ENCODE data around the gene EDN2. TPM values are rescaled to one million over a fixed set of nuclear protein-coding genes. Genes with fewer than 3 reads are reported as not detected.

EDN2 gene
- total RNA-seq, 1 donor from 2014 or later: not detected

DNA sequence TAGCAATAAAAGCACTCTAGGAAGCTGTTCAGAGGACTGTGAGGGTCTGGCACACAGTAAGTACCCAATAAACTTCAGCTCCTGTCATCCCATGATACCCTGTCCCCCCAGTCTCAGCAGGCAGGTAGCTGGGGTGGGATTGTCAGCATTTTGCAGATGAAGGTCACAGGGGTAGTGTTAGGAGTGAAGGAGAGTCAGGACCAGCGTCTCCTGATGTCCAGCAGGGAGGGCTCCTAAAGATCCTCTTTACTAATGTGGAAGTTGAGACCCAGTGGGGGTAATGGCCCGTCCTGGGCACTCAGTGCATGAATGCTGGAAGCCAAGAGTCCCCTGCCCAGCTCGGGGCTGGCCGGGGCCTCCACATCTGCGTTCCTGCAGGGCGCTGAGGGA lies 31.3 kb upstream of the EDN2 start:
- H3K36me3 Mint-ChIP-seq (ENCODE audit: insufficient read depth): no peaks in the 10 kb centered on the region
- TF ChIP-seq, protein P1, sequence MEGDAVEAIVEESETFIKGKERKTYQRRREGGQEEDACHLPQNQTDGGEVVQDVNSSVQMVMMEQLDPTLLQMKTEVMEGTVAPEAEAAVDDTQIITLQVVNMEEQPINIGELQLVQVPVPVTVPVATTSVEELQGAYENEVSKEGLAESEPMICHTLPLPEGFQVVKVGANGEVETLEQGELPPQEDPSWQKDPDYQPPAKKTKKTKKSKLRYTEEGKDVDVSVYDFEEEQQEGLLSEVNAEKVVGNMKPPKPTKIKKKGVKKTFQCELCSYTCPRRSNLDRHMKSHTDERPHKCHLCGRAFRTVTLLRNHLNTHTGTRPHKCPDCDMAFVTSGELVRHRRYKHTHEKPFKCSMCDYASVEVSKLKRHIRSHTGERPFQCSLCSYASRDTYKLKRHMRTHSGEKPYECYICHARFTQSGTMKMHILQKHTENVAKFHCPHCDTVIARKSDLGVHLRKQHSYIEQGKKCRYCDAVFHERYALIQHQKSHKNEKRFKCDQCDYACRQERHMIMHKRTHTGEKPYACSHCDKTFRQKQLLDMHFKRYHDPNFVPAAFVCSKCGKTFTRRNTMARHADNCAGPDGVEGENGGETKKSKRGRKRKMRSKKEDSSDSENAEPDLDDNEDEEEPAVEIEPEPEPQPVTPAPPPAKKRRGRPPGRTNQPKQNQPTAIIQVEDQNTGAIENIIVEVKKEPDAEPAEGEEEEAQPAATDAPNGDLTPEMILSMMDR (IDR thresholded peaks at IDR 0.05; ENCODE audit: unreplicated experiment): no peak
- H3K4me3 Mint-ChIP-seq (ENCODE audit: low read depth): no peak overlapping the region
- peaks cover 1% of the 10 kb centered on the region for H3K4me1 Mint-ChIP-seq (ENCODE audit: low read depth)
- no peak for DNase-seq (ENCODE audit: low spot score, unreplicated experiment)
- H3K9me3 Mint-ChIP-seq (ENCODE audit: low read depth): no peaks in the 10 kb centered on the region
- no peak overlapping the region for H3K27ac Mint-ChIP-seq
- H3K27me3 Mint-ChIP-seq: peaks cover 19% of the 10 kb centered on the region

DNA sequence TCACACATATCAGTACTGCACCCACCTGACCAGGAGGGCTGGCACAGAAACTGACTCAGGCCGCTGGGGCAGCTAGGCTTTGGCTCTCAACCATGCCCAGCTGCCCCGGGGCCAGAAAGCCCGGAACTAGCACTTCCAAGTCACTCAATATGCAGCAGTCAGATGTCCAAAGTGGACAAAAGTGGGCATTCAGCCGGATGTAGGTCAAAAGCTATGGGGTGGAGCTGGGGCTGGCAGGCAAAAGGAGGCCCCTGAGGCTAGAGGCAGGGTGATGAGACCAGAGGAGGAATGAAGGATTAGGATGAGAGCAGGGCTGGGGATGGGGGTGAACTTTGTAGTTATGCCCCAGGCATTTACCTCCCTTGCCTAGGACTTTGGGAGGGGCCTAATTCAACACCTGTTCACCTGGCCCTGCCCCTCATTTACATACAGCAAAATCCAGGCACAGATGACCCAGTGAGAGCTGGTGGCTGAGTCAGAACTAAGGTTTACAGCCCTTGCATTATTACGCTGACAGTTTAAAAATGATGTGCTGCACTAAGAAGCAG lies 30.7 kb upstream of the EDN2 start:
- Mint-ChIP-seq H3K27ac (no peak overlapping the region), H3K36me3 (ENCODE audit: insufficient read depth) (no peaks in the 10 kb centered on the region), H3K27me3 (peaks cover 19% of the 10 kb centered on the region), H3K4me1 (ENCODE audit: low read depth) (peaks cover 1% of the 10 kb centered on the region), H3K4me3 (ENCODE audit: low read depth) (no peak overlapping the region), H3K9me3 (ENCODE audit: low read depth) (no peaks in the 10 kb centered on the region)
- TF ChIP-seq, protein P1 (IDR thresholded peaks at IDR 0.05; ENCODE audit: unreplicated experiment): no peak
- no peak for DNase-seq (ENCODE audit: low spot score, unreplicated experiment)

DNA sequence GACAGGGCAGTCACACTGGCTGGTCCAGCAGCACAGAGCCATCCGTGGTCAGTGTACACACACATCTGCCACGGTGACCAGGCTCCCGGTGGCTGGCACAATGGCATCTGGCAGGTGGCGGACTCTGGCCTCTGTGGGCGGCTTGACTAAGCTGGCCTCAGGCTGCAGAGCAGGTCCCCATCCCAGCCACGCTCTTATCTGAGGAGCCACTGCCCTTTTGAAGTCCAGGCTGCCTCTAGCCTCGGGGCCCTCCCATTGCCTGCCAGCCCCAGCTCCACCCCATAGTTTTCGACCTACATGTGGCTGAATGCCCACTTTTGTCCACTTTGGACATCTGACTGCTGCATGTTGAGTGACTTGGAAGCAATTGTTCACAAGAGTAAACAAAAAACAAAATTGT lies 29.9 kb upstream of the EDN2 start:
- Mint-ChIP-seq H3K9me3 (ENCODE audit: low read depth) (no peaks in the 10 kb centered on the region), H3K36me3 (ENCODE audit: insufficient read depth) (no peaks in the 10 kb centered on the region), H3K27ac (no peak overlapping the region), H3K27me3 (peaks cover 13% of the 10 kb centered on the region), H3K4me3 (ENCODE audit: low read depth) (no peak overlapping the region), H3K4me1 (ENCODE audit: low read depth) (peaks cover 1% of the 10 kb centered on the region)
- TF ChIP-seq, protein P1 (IDR thresholded peaks at IDR 0.05; ENCODE audit: unreplicated experiment): no peak
- no peak for DNase-seq (ENCODE audit: low spot score, unreplicated experiment)

DNA sequence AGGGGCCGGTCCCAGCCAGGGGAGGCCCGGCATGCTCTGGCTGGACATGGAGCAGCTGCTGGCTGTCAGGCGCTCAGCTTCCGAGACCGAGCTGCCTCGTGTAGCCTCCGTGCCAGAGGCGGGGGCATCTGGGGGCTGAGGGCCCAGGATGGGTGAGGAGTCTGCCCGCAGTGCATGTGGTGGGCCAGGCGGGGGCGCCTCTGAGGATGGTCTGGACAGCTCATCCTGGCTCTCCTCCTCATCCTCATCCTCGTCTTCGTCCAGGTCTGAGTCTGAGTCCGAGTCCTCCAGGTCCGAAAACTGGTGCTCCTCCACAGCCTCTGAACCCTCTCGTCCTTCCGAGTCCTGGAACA lies 28.9 kb upstream of the EDN2 start:
- Mint-ChIP-seq H3K27me3 (peaks cover 14% of the 10 kb centered on the region), H3K27ac (no peak overlapping the region), H3K36me3 (ENCODE audit: insufficient read depth) (no peaks in the 10 kb centered on the region), H3K4me3 (ENCODE audit: low read depth) (no peak overlapping the region), H3K4me1 (ENCODE audit: low read depth) (peaks cover 1% of the 10 kb centered on the region), H3K9me3 (ENCODE audit: low read depth) (no peaks in the 10 kb centered on the region)
- DNase-seq (ENCODE audit: low spot score, unreplicated experiment): no peak
- TF ChIP-seq, protein P1 (IDR thresholded peaks at IDR 0.05; ENCODE audit: unreplicated experiment): peak; percentile 33

DNA sequence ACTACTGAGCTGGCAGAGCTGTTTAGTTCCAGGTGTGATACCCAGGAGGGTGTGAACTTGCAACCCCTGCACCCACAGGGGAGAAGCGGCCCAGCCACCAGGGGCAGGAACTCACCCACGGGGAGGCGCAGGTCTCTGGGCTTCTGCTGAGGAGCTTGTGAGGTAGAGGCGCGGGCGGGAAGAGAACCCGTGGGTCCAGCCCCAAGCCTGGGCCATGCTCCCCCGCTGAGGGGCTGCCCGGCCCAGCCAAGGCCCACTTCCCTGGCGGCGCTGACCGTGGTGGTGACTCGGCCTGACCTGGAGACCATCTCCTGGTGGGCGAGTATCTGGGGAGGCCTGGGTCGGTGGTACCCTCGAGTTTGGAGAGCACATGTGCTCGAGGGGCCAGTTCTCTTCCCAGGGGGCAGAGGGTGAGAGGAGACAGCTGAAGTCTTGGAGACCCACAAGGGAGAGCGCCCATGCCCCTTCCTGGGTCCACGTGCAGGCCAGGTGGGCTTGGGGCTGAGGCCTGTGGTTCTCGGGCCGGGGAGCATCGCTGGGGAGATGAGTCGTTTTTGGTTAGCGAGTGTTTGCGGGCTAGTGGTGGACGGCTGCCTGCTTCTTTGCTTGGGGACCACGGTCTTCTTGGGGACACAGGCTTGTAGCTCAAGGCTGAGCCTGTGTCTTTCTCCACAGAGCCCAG lies 28.4 kb upstream of the EDN2 start:
- peaks cover 15% of the 10 kb centered on the region for H3K27me3 Mint-ChIP-seq
- no peak for DNase-seq (ENCODE audit: low spot score, unreplicated experiment)
- no peaks in the 10 kb centered on the region for H3K9me3 Mint-ChIP-seq (ENCODE audit: low read depth)
- no peak overlapping the region for H3K27ac Mint-ChIP-seq
- H3K4me1 Mint-ChIP-seq (ENCODE audit: low read depth): peaks cover 1% of the 10 kb centered on the region
- H3K4me3 Mint-ChIP-seq (ENCODE audit: low read depth): no peak overlapping the region
- no peaks in the 10 kb centered on the region for H3K36me3 Mint-ChIP-seq (ENCODE audit: insufficient read depth)
- TF ChIP-seq, protein P1 (IDR thresholded peaks at IDR 0.05; ENCODE audit: unreplicated experiment): no peak

Measured in progenitor cell of endocrine pancreas (in vitro differentiated cells).